Fibroblast of lung (primary cell): Measurements from ENCODE around the gene SLAIN2. TPM values are rescaled to one million over a fixed set of nuclear protein-coding genes. Genes with fewer than 3 reads are reported as not detected.
A peak's percentile ranks its signal among the peaks of the same experiment; 100 is the strongest.

Experiments used
- DNase-seq, 2 donors: peaks; one replicate each; pipeline versions ENCODE4 v3.0.0 to v3.0.0-alpha.2; 2010; ENCODE audit warnings: low read depth in 2 of 2
- H2AFZ ChIP-seq: 2 replicates; pipeline ENCODE4 v1.5.1; 2012; ENCODE audit warnings: low read length, control low read depth, inconsistent platforms
- H3K27ac ChIP-seq: 2 replicates; pipeline ENCODE4 v1.5.1; 2011; ENCODE audit warnings: low read length, control low read depth; ENCODE audit not compliant: insufficient read depth
- H3K27me3 ChIP-seq: 2 replicates; pipeline ENCODE4 v1.5.1; 2011; ENCODE audit warnings: mild to moderate bottlenecking, low read length; ENCODE audit not compliant: control insufficient read depth, insufficient read depth
- H3K36me3 ChIP-seq: 2 replicates; pipeline ENCODE4 v1.5.1; 2011; ENCODE audit warnings: low read length; ENCODE audit not compliant: control insufficient read depth, insufficient read depth
- H3K4me1 ChIP-seq: 2 replicates; pipeline ENCODE4 v1.5.1; 2011; ENCODE audit warnings: low read length; ENCODE audit not compliant: control insufficient read depth, insufficient read depth; ENCODE audit errors: extremely low read depth
- H3K4me2 ChIP-seq: 2 replicates; pipeline ENCODE4 v1.5.1; 2011; ENCODE audit warnings: low read length, control low read depth; ENCODE audit not compliant: insufficient read depth; ENCODE audit errors: extremely low read depth
- H3K4me3 ChIP-seq, 4 experiments: fragments of 200-600 bp in 1 of 4; sonication (generic) in 1 of 4; replicated peaks in 1 of 4; 2 replicates each; pipeline ENCODE4 v1.5.1; 2011 to 2016; ENCODE audit warnings: low read length in 4 of 4, low read depth in 3 of 4, mild to moderate bottlenecking in 3 of 4, control low read depth in 2 of 4, inconsistent platforms in 1 of 4, mixed read lengths in 1 of 4; ENCODE audit not compliant: insufficient read depth in 1 of 4; ENCODE audit errors: control extremely low read depth in 1 of 4
- H3K79me2 ChIP-seq: 2 replicates; pipeline ENCODE4 v1.5.1; 2012; ENCODE audit warnings: mild to moderate bottlenecking, low read length, inconsistent platforms; ENCODE audit not compliant: control insufficient read depth, insufficient read depth
- H3K9ac ChIP-seq: 2 replicates; pipeline ENCODE4 v1.5.1; 2011; ENCODE audit warnings: mild to moderate bottlenecking, low read length, control low read depth; ENCODE audit not compliant: insufficient read depth
- H3K9me3 ChIP-seq: 2 replicates; pipeline ENCODE4 v1.5.1; 2012; ENCODE audit warnings: low read depth, low read length; ENCODE audit not compliant: control insufficient read depth, insufficient read depth
- H4K20me1 ChIP-seq: 2 replicates; pipeline ENCODE4 v1.5.1; 2011; ENCODE audit warnings: low read length; ENCODE audit not compliant: control insufficient read depth, insufficient read depth; ENCODE audit errors: extremely low read depth
- CTCF ChIP-seq, 2 donors: IDR thresholded peaks in 1 of 2; conservative IDR thresholded peaks in 1 of 2; 1 replicate in 1 of 2; 2 replicates in 1 of 2; pipeline ENCODE4 v1.5.1; 2011 to 2012; ENCODE audit warnings: low read length in 2 of 2, control low read depth in 1 of 2, inconsistent platforms in 1 of 2, low read depth in 1 of 2, mild to moderate bottlenecking in 1 of 2
- EZH2 ChIP-seq: IDR thresholded peaks from 2 replicates; pipeline ENCODE4 v1.5.1; 2012; ENCODE audit warnings: low read length, control low read depth, mild to moderate bottlenecking; ENCODE audit errors: missing control alignments
- polyA plus RNA-seq, 2 donors: library from polyadenylated mRNA; depleted of rRNA in 1 of 2; stranded (reverse) in 1 of 2; unstranded in 1 of 2; fragments of >200 nt; gene quantifications; 2 replicates each; pipeline ENCODE4 v1.2.1, GENCODE V29; 2011 to 2012; ENCODE audit warnings: missing spikeins in 1 of 2
- total RNA-seq: library from RNA; depleted of rRNA; stranded (reverse); fragments of >200 nt; gene quantifications from 2 replicates; pipeline ENCODE4 v1.2.1, GENCODE V29; 2014

Gene SLAIN2
- total and polyA plus RNA-seq, 2 donors (not counting 1 experiment from before 2014, with no cell fraction given): 34.2 to 57.4 TPM

GRCh38 chr4:48356355-48356754 lies 15.0 kb downstream of the SLAIN2 start:
- no peak overlapping the region for H3K4me2 ChIP-seq
- TF ChIP-seq EZH2 (no peak), CTCF (conservative IDR thresholded peaks at IDR 0.05 in 1 of 2, IDR thresholded peaks at IDR 0.05 in 1 of 2; ENCODE audit: low read depth in 1 of 2, low read length in 2 of 2) (no peak)
- no peak for DNase-seq
- no peak overlapping the region for H3K27ac ChIP-seq
- H3K27me3 ChIP-seq: no peaks in the 10 kb centered on the region
- H3K36me3 ChIP-seq: no peaks in the 10 kb centered on the region
- no peaks in the 10 kb centered on the region for H4K20me1 ChIP-seq
- H3K4me1 ChIP-seq: peaks cover 5% of the 10 kb centered on the region
- H3K79me2 ChIP-seq: peaks cover 71% of the 10 kb centered on the region
- H3K9ac ChIP-seq: no peak overlapping the region
- H3K9me3 ChIP-seq: no peaks in the 10 kb centered on the region
- H2AFZ ChIP-seq: no peak overlapping the region
- no peak overlapping the region for H3K4me3 ChIP-seq

GRCh38 chr4:48360285-48361011 lies 19.1 kb downstream of the SLAIN2 start:
- no peaks in the 10 kb centered on the region for H4K20me1 ChIP-seq
- peak overlapping the region; percentile 79 for H3K27ac ChIP-seq
- no peaks in the 10 kb centered on the region for H3K27me3 ChIP-seq
- DNase-seq: peak; percentile 64 to 92
- no peak overlapping the region for H2AFZ ChIP-seq
- peaks cover 45% of the 10 kb centered on the region for H3K79me2 ChIP-seq
- H3K4me2 ChIP-seq: peak overlapping the region; percentile 63
- no peak overlapping the region for H3K9ac ChIP-seq
- no peaks in the 10 kb centered on the region for H3K9me3 ChIP-seq
- H3K4me3 ChIP-seq: peak overlapping the region in 1 of 4 experiments; percentile 3
- H3K4me1 ChIP-seq: peaks cover 5% of the 10 kb centered on the region
- H3K36me3 ChIP-seq: no peaks in the 10 kb centered on the region
- TF ChIP-seq CTCF (conservative IDR thresholded peaks at IDR 0.05 in 1 of 2, IDR thresholded peaks at IDR 0.05 in 1 of 2; ENCODE audit: low read depth in 1 of 2, low read length in 2 of 2) (no peak), EZH2 (no peak)

- peak; percentile 11 to 63 for DNase-seq
- peak overlapping the region; percentile 63 for H3K4me2 ChIP-seq
- H3K36me3 ChIP-seq: no peaks in the 10 kb centered on the region
- H3K4me1 ChIP-seq: peaks cover 5% of the 10 kb centered on the region
- H4K20me1 ChIP-seq: no peaks in the 10 kb centered on the region
- H3K27me3 ChIP-seq: no peaks in the 10 kb centered on the region
- TF ChIP-seq EZH2: no peak
- no peak for TF ChIP-seq CTCF (conservative IDR thresholded peaks at IDR 0.05 in 1 of 2, IDR thresholded peaks at IDR 0.05 in 1 of 2; ENCODE audit: low read depth in 1 of 2, low read length in 2 of 2)
- H3K4me3 ChIP-seq: peak overlapping the region in 1 of 4 experiments; percentile 3
- H2AFZ ChIP-seq: no peak overlapping the region
- peak overlapping the region; percentile 66 for H3K27ac ChIP-seq
- H3K79me2 ChIP-seq: peaks cover 48% of the 10 kb centered on the region
- H3K9ac ChIP-seq: no peak overlapping the region
- no peaks in the 10 kb centered on the region for H3K9me3 ChIP-seq
Measured at GRCh38 chr4:48361012-48361400, 19.7 kb downstream of the SLAIN2 start.
